GM18909 (cell line): ENCODE results near the gene C11orf86.

Experiments used
- ATAC-seq: cut with Tn5 transposase; IDR thresholded peaks from one replicate; pipeline ENCODE4 v1.9.1; 2021; ENCODE audit warnings: mild to moderate bottlenecking; ENCODE audit not compliant: unreplicated experiment, poor library complexity

Gene C11orf86

GRCh38 chr11:66964495-66964894, 10.6 kb upstream of the C11orf86 start:
- no peak for ATAC-seq

GRCh38 chr11:66966351-66966750, 8.8 kb upstream of the C11orf86 start:
- no peak for ATAC-seq

- no peak for ATAC-seq
Observed at GRCh38 chr11:66967670-66968425, 7.3 kb upstream of the C11orf86 start.

- ATAC-seq, result no peak
Observed at GRCh38 chr11:66969584-66970225, 5.4 kb upstream of the C11orf86 start.

- no peak for ATAC-seq
Observed at GRCh38 chr11:66970371-66970806, 4.7 kb upstream of the C11orf86 start.

GRCh38 chr11:66970807-66971442, 4.2 kb upstream of the C11orf86 start:
- ATAC-seq, result no peak

- no peak for ATAC-seq
Observed at GRCh38 chr11:66971488-66971887, 3.6 kb upstream of the C11orf86 start.

- ATAC-seq, result no peak
Observed at GRCh38 chr11:66973956-66974580, 1.0 kb upstream of the C11orf86 start.

GRCh38 chr11:66975405-66976027, 412 bp downstream of the C11orf86 start:
- no peak for ATAC-seq

- ATAC-seq, result no peak
Observed at GRCh38 chr11:66976028-66976467, 944 bp downstream of the C11orf86 start.

GRCh38 chr11:66976925-66977324, 1.8 kb downstream of the C11orf86 start:
- ATAC-seq, result no peak

- ATAC-seq, result no peak
Observed at GRCh38 chr11:66978229-66978628, 3.1 kb downstream of the C11orf86 start.

GRCh38 chr11:66978717-66979116, 3.6 kb downstream of the C11orf86 start:
- ATAC-seq, result no peak

GRCh38 chr11:66979336-66979980, 4.4 kb downstream of the C11orf86 start:
- no peak for ATAC-seq

GRCh38 chr11:66981976-66982578, 7.0 kb downstream of the C11orf86 start:
- ATAC-seq, result no peak

- ATAC-seq, result no peak
Observed at GRCh38 chr11:66983275-66983924, 8.3 kb downstream of the C11orf86 start.

GRCh38 chr11:66985508-66986177, 10.5 kb downstream of the C11orf86 start:
- no peak for ATAC-seq

GRCh38 chr11:66986178-66986545, 11.1 kb downstream of the C11orf86 start:
- no peak for ATAC-seq
